ENCODE data around the gene NEFH. TPM values are rescaled to one million over a fixed set of nuclear protein-coding genes. Genes with fewer than 3 reads are reported as not detected.

NEFH gene
- total RNA-seq, 1 experiment from 2014 or later: not detected

GRCh38 chr22:29463629-29464028, 16.4 kb upstream of the NEFH start:
- Histone ChIP-seq H3K27me3 (ENCODE audit: insufficient read depth, low read length) (no peaks in the 10 kb centered on the region), H3K4me1 (ENCODE audit: control insufficient read depth in 1 of 2, insufficient read depth in 2 of 2, low read length in 2 of 2) (peaks cover 1 to 6% of the 10 kb centered on the region in 2 experiments; a peak in 2 of 4 replicates), H3K79me2 (ENCODE audit: insufficient read depth, low read length) (no peaks in the 10 kb centered on the region), H3K36me3 (ENCODE audit: control insufficient read depth in 1 of 2, insufficient read depth in 2 of 2, low read length in 2 of 2) (no peaks in the 10 kb centered on the region), H4K20me1 (ENCODE audit: insufficient read depth) (no peaks in the 10 kb centered on the region), H3K9me3 (ENCODE audit: control insufficient read depth in 1 of 2, insufficient read depth in 1 of 2, low read depth in 1 of 2, low read length in 2 of 2) (no peaks in the 10 kb centered on the region), H3K27ac (ENCODE audit: low read depth, low read length) (no peak overlapping the region), H3K9me2 (ENCODE audit: insufficient read depth) (no peaks in the 10 kb centered on the region), H3K4me2 (ENCODE audit: low read length) (no peak overlapping the region), H3K9ac (ENCODE audit: low read length) (no peak overlapping the region), H3K4me3 (replicated peaks in 1 of 2; ENCODE audit: low read depth in 1 of 2, low read length in 2 of 2) (no peak overlapping the region), H2AFZ (ENCODE audit: low read depth, low read length, poor library complexity, severe bottlenecking) (no peak overlapping the region)
- intact Hi-C loops (cut with micrococcal nuclease): no loop called here
- ATAC-seq (no peak), DNase-seq (ENCODE audit: low read depth, low spot score) (no peak)
- ChIA-PET RAD21 (ENCODE audit: low non-redundant PET in 1 of 2, low total read pairs in 2 of 2, uncharacterized antibody in 2 of 2, unreplicated experiment in 2 of 2) (no interaction called here), POLR2A (no interaction called here), CTCF (no interaction called here)
- BruUV-seq (replicated peaks): no TSS peak
- TF ChIP-seq ATF3 (IDR thresholded peaks at IDR 0.05) (no peak), EZH2 (IDR thresholded peaks at IDR 0.05) (no peak), EZH2phosphoT487 (IDR thresholded peaks at IDR 0.05; ENCODE audit: borderline replicate concordance) (no peak), CBX3 (IDR thresholded peaks at IDR 0.05; ENCODE audit: low read depth) (no peak), SRF (IDR thresholded peaks at IDR 0.05; ENCODE audit: low read depth) (no peak), POLR2A (IDR thresholded peaks at IDR 0.05; ENCODE audit: borderline replicate concordance, extremely low read depth, insufficient read depth, insufficient read length) (no peak), POLR2AphosphoS5 (IDR thresholded peaks at IDR 0.05; ENCODE audit: low read depth, low read length) (no peak), REST (IDR thresholded peaks at IDR 0.05; ENCODE audit: low read depth) (no peak), TCF7L2 (IDR thresholded peaks at IDR 0.05; ENCODE audit: borderline replicate concordance, extremely low read depth, insufficient read depth, insufficient read length) (no peak), JUND (IDR thresholded peaks at IDR 0.05) (no peak), ZFX (IDR thresholded peaks at IDR 0.05) (no peak), SIN3A (IDR thresholded peaks at IDR 0.05; ENCODE audit: low read depth) (no peak), ZNF274 (IDR thresholded peaks at IDR 0.05; ENCODE audit: low read depth, low read length) (no peak), ELF1 (IDR thresholded peaks at IDR 0.05; ENCODE audit: borderline replicate concordance, low read depth) (no peak), MAX (IDR thresholded peaks at IDR 0.05) (no peak)
